ENCODE measurements around the gene CDH24. TPM values are rescaled to one million over a fixed set of nuclear protein-coding genes. Genes with fewer than 3 reads are reported as not detected.

CDH24 gene
- total and polyA plus RNA-seq, 2 of the 13 experiments (the other 11 are each of a cell fraction or from before 2014, with no cell fraction given) = 0.69 to 0.99 TPM

- TF ChIP-seq ZNF329 (CRISPR knock-in tag; IDR thresholded peaks at IDR 0.05; ENCODE audit: low read depth) = peak; percentile 89
- TF ChIP-seq ZHX1 (CRISPR knock-in tag; IDR thresholded peaks at IDR 0.05; ENCODE audit: low read depth) = peak; percentile 98
- TF ChIP-seq ZNF770 (CRISPR knock-in tag; IDR thresholded peaks at IDR 0.05) = peak; percentile 82
- TF ChIP-seq ZNF225 (CRISPR knock-in tag; IDR thresholded peaks at IDR 0.05) = peak; percentile 99
- TF ChIP-seq PHF21A (CRISPR knock-in tag; IDR thresholded peaks at IDR 0.05) = peak; percentile 98
- no peak for TF ChIP-seq RFX3 (CRISPR knock-in tag; IDR thresholded peaks at IDR 0.05)
- peak; percentile 97 for TF ChIP-seq ZNF276 (CRISPR knock-in tag; IDR thresholded peaks at IDR 0.05; ENCODE audit: low read depth)
- TF ChIP-seq YEATS4 (CRISPR knock-in tag; IDR thresholded peaks at IDR 0.05; ENCODE audit: borderline replicate concordance) = peak; percentile 100
- TF ChIP-seq FOXP4 (CRISPR knock-in tag; IDR thresholded peaks at IDR 0.05) = peak; percentile 91
- peak; percentile 50; the same call in 1 of the 2 replicates for TF ChIP-seq HNF4G (IDR thresholded peaks at IDR 0.05; ENCODE audit: borderline replicate concordance, low read depth, low read length)
- TF ChIP-seq HNF4G (CRISPR knock-in tag; IDR thresholded peaks at IDR 0.05; ENCODE audit: borderline replicate concordance, low read depth) = no peak; the same call in 1 of the 2 replicates
- peak; percentile 12; the same call in 1 of the 2 replicates for TF ChIP-seq NFE2L2 (IDR thresholded peaks at IDR 0.05; ENCODE audit: low read length)
- TF ChIP-seq PREB (CRISPR knock-in tag; IDR thresholded peaks at IDR 0.05) = no peak; the same call in 1 of the 2 replicates
- TF ChIP-seq EEA1 (CRISPR knock-in tag; IDR thresholded peaks at IDR 0.05; ENCODE audit: borderline replicate concordance) = peak; percentile 97
- peak; percentile 75 for TF ChIP-seq SOX5 (CRISPR knock-in tag; IDR thresholded peaks at IDR 0.05; ENCODE audit: borderline replicate concordance)
- peak; percentile 97; the same call in 1 of the 2 replicates for TF ChIP-seq ZNF737 (CRISPR knock-in tag; IDR thresholded peaks at IDR 0.05; ENCODE audit: borderline replicate concordance)
- peak; percentile 83 for TF ChIP-seq ZFY (CRISPR knock-in tag; IDR thresholded peaks at IDR 0.05)
- peak; percentile 100 for TF ChIP-seq MTA1 (CRISPR knock-in tag; IDR thresholded peaks at IDR 0.05; ENCODE audit: borderline replicate concordance)
- no peak; the same call in none of the 2 replicates for TF ChIP-seq CEBPG (CRISPR knock-in tag; IDR thresholded peaks at IDR 0.05)
Measured at GRCh38 chr14:23006544-23007419, 50.5 kb downstream of the CDH24 start (continued).
